NCI-H2029 (cell line): Measurements from ENCODE around the gene DNAH3.
"Not testable (repeated sequence)": the region's sequence is repeated elsewhere in the genome, so short reads cannot be mapped to it uniquely, and the experiment has no call there.

ENCODE experiments used
- DNase-seq: peaks from one replicate; lab custom pipeline; 2025; lab: John Stamatoyannopoulos, UW

DNAH3 gene

GRCh38 chr16:21075252-21075651 lies 75.4 kb downstream of the DNAH3 start:
- no peak for DNase-seq

- DNase-seq, result no peak
Observed at GRCh38 chr16:21072976-21073375, 77.7 kb downstream of the DNAH3 start.

- no peak for DNase-seq
Observed at GRCh38 chr16:21071741-21072140, 78.9 kb downstream of the DNAH3 start.

DNA sequence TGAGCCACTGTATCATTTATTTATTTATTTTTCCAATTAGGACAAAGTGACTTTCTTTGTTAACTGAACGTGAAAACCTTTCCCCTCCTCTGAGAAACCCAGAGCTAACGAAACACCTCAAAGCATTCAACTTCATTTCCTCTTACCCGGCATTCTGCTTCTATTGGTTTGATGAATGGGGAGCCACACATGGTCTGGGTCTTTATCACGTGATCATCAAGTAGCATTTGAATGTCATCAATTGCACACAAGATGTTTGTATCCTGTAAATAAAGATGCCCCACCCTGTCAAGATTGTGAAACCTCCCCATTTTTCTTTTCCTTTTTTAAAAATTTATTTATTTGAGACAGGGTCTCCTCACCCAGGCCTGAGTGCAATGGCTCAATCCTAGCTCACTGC lies 80.1 kb downstream of the DNAH3 start:
- DNase-seq, result no peak

DNA sequence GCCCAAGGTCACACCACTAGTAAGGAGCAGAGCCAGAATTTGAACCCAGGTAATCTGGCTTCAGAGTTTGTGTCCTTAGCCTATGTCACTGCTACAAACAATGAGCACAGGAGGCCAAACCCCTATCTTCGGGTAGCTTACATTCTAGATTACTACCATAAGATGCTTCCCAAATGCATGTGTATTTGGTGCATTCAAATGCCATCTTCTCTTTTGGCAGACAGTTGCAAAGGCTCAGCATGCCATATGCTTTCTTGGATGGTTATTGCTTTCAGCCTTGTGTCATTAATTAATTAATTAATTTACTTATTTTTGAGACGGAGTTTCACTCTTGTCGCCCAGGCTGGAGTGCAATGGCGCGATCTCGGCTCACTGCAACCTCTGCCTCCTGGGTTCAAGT lies 80.7 kb downstream of the DNAH3 start:
- no peak for DNase-seq

GRCh38 chr16:21064203-21064602 lies 86.4 kb downstream of the DNAH3 start:
- DNase-seq, result no peak

- not testable (repeated sequence) for DNase-seq
Observed at GRCh38 chr16:21063314-21063713, 87.3 kb downstream of the DNAH3 start.

GRCh38 chr16:21060027-21060510 lies 90.6 kb downstream of the DNAH3 start:
- peak; percentile 50 for DNase-seq

GRCh38 chr16:21057875-21058274 lies 92.8 kb downstream of the DNAH3 start:
- no peak for DNase-seq

GRCh38 chr16:21056396-21056795 lies 94.2 kb downstream of the DNAH3 start:
- DNase-seq, result peak; percentile 62

- not testable (repeated sequence) for DNase-seq
Observed at GRCh38 chr16:21055738-21056137, 94.9 kb downstream of the DNAH3 start.

- DNase-seq, result no peak
Observed at GRCh38 chr16:21053590-21053989, 97.1 kb downstream of the DNAH3 start.

DNA sequence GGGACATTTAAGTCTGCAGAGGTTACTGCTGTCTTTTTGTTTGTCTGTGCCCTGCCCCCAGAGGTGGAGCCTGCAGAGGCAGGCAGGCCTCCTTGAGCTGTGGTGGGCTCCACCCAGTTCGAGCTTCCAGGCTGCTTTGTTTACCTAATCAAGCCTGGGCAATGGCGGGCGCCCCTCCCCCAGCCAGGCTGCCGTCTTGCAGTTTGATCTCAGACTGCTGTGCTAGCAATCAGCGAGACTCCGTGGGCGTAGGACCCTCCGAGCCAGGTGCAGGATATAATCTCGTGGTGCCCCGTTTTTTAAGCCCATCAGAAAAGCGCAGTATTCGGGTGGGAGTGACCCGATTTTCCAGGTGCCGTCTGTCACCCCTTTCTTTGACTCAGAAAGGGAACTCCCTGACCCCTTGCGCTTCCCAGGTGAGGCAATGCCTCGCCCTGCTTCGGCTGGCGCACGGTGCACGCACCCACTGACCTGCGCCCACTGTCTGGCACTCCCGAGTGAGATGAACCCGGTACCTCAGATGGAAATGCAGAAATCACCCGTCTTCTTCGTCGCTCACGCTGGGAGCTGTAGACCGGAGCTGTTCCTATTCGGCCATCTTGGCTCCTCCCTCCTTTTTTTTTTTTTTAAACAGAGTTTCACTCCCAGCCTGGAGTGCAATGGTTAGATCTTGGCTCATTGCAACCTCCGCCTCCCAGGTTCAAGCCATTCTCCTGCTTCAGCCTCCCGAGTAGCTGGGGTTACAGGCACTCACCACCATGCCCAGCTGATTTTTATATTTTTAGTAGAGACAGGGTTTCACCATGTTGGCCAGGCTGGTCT lies 102.3 kb downstream of the DNAH3 start:
- not testable (repeated sequence) for DNase-seq

GRCh38 chr16:21038197-21038596 lies 112.4 kb downstream of the DNAH3 start:
- DNase-seq, result no peak

DNA sequence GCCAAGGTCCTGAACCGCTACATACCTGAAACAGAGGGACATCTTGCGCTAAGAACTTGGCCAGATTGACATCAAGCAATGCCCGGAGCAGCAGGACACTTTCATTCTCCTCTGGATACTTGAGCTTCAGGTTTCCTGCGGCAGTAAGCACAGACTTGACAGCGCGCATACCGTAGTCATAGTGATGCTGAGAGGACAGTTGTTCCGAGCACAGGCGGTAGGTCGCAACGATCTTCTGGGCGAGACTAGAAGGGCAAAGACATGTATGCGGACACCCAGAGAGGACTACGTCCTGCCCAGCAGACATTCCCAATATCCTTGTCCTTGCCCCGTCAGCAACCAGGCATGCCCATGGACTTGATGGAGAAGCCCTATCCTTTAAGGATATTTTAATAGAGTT lies 112.9 kb downstream of the DNAH3 start:
- DNase-seq, result no peak

GRCh38 chr16:21037168-21037567 lies 113.5 kb downstream of the DNAH3 start:
- no peak for DNase-seq

DNA sequence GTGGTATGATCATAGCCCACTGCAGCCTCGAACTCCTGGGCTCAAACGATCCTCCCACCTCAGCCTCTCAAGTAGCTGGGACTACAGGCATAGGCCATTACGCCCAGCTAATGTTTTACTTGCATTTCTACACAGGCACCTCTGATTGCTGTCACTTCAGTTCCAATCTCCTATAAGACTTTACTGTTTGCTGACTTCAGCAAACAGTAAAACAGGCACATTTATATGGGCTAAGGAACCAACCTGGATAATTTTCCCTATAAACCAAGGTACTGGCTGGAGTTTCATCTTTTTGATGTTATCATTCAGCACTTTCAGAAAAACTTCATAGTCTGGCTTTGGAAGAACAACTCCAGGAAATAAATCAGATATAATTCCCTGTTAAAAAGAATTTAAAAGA lies 114.2 kb downstream of the DNAH3 start:
- DNase-seq, result no peak

DNA sequence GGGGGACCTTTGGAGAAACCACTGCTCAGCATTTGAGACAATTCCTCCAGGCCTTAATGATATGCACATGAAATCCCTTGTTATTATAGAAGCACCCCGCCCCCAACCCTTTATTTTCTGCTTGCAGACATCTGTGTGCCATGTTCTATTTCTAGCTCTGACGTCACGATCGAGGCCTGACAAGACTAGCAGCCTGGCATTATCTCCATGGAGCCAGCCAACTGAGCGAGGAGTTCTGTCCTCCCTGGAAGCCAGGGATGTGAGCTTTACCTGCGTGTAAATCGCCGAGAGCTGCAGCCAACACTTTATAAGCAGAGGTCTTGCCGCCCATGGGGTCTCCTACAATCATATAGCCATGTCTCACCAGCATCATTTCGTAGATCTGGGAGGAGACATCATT lies 116.9 kb downstream of the DNAH3 start:
- no peak for DNase-seq

GRCh38 chr16:21033264-21033663 lies 117.4 kb downstream of the DNAH3 start:
- no peak for DNase-seq

GRCh38 chr16:21028728-21029127 lies 121.9 kb downstream of the DNAH3 start:
- no peak for DNase-seq

- no peak for DNase-seq
Observed at GRCh38 chr16:21026846-21027245, 123.8 kb downstream of the DNAH3 start.

DNA sequence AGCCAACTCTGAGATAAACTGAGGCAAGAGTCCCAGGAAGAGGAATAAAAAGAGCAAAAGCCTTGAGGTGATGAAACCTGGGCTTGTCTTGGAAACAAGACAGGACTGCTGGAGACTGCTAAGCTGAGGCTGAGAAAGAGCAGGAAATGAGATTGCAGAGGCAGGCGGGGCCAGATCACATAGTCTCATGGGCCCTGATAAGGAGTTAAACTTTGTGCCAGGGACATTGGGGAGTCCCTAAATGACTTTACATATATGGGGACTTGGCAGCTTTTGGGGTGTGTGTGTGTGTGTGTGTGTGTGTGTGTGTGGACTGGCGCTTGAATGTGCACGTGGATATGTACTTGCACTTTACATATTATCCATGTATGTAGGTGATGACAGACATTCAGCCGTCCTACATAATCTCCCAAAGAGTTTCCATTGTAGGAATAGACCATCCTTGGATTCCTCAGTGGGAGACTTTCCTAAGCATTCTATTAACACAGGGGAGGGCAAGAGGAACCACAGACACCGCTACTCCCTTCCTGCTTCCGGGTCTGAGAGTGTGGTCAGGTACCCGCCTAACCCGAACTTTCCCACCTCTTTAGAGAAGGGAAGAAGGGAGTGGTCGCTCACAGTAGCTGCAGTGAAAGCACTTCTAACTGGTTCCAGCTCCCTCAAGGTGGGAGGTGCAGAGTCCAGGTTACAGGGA lies 127.0 kb downstream of the DNAH3 start:
- DNase-seq, result no peak

GRCh38 chr16:21021316-21021715 lies 129.3 kb downstream of the DNAH3 start:
- DNase-seq, result no peak
